A549 (cell line): ENCODE data around the gene MVD.

ENCODE experiments used
- CEBPB ChIP-seq, 2 experiments: fragments of >200 bp in 1 of 2; sonication (Bioruptor Twin) in 1 of 2; formaldehyde crosslinking in 1 of 2; IDR thresholded peaks; 2 replicates each; pipeline ENCODE4 v1.6.1; 2012 to 2016
- CTCF ChIP-seq: fragments of >200 bp; sonication (Bioruptor Twin); formaldehyde crosslinking; IDR thresholded peaks from 3 replicates; pipeline ENCODE4 v1.5.1; 2016
- EP300 ChIP-seq, 2 experiments: fragments of >200 bp; sonication (Bioruptor Twin); formaldehyde crosslinking; IDR thresholded peaks; 2 replicates in 1 of 2; 3 replicates in 1 of 2; pipeline ENCODE4 v1.6.1; 2016 to 2017
- KDM1A ChIP-seq: fragments of 200-600 bp; sonication (generic); IDR thresholded peaks from 2 replicates; pipeline ENCODE4 v1.6.1; 2016; ENCODE audit warnings: low read depth, mild to moderate bottlenecking
- POLR2A ChIP-seq: IDR thresholded peaks from 2 replicates; pipeline ENCODE4 v1.6.1; 2012; ENCODE audit warnings: mild to moderate bottlenecking, low read length
- RAD21 ChIP-seq, 2 experiments: fragments of >200 bp in 1 of 2; sonication (Bioruptor Twin) in 1 of 2; formaldehyde crosslinking in 1 of 2; IDR thresholded peaks in 1 of 2; conservative IDR thresholded peaks in 1 of 2; 2 replicates in 1 of 2; 3 replicates in 1 of 2; pipeline ENCODE4 v1.6.1; 2012 to 2018; ENCODE audit warnings: inconsistent platforms in 1 of 2
- REST ChIP-seq: fragments of 200-600 bp; sonication (generic); IDR thresholded peaks from 2 replicates; pipeline ENCODE4 v1.6.1; 2016; ENCODE audit warnings: antibody characterized with exemption, mild to moderate bottlenecking, moderate library complexity
- SMC3 ChIP-seq: fragments of >200 bp; sonication (Bioruptor Twin); formaldehyde crosslinking; IDR thresholded peaks from 3 replicates; pipeline ENCODE4 v1.6.1; 2018; ENCODE audit warnings: inconsistent platforms
- TF ChIP-seq, protein P1 (sequence below): IDR thresholded peaks from 2 replicates; pipeline ENCODE4 v1.6.1; 2012

GRCh38 chr16:88697831-88698615, 35.1 kb upstream of the MVD start:
- TF ChIP-seq CTCF (peak; percentile 37), POLR2A (no peak), CEBPB (IDR thresholded peaks at IDR 0.05) (no peak), RAD21 (conservative IDR thresholded peaks at IDR 0.05 in 1 of 2, IDR thresholded peaks at IDR 0.05 in 1 of 2) (peak; percentile 21 to 41; a peak in 2 of 5 replicates), SMC3 (0 out of 3 replicates have a peak, but pooled peaks have one; percentile 10), KDM1A (no peak), EP300 (IDR thresholded peaks at IDR 0.05) (no peak), REST (no peak)
- TF ChIP-seq, protein P1, sequence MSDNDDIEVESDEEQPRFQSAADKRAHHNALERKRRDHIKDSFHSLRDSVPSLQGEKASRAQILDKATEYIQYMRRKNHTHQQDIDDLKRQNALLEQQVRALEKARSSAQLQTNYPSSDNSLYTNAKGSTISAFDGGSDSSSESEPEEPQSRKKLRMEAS = no peak
